Endodermal cell (in vitro differentiated cells): ENCODE measurements around the gene TLNRD1. TPM values are rescaled to one million over a fixed set of nuclear protein-coding genes. Genes with fewer than 3 reads are reported as not detected.

ENCODE experiments used
- DNase-seq: peaks from one replicate; pipeline ENCODE4 v3.0.0-alpha.2; 2017
- H3K27ac ChIP-seq: 2 replicates; pipeline ENCODE4 v1.5.1; 2013; ENCODE audit warnings: mild to moderate bottlenecking, low read depth, low read length, moderate library complexity
- H3K27me3 ChIP-seq: 2 replicates; pipeline ENCODE4 v1.6.1; 2013; ENCODE audit warnings: mild to moderate bottlenecking, low read length, moderate library complexity; ENCODE audit not compliant: insufficient read depth, control insufficient read depth, poor library complexity, severe bottlenecking
- H3K36me3 ChIP-seq: 2 replicates; pipeline ENCODE4 v1.7.0; 2013; ENCODE audit warnings: mild to moderate bottlenecking, low read length, moderate library complexity; ENCODE audit not compliant: control insufficient read depth, insufficient read depth
- H3K4me1 ChIP-seq: one replicate; pipeline ENCODE4 v1.7.0; 2013; ENCODE audit warnings: low read length; ENCODE audit not compliant: control insufficient read depth, insufficient read depth
- H3K4me3 ChIP-seq: 2 replicates; pipeline ENCODE4 v1.5.1; 2013; ENCODE audit warnings: mild to moderate bottlenecking, low read length, moderate library complexity
- H3K9ac ChIP-seq: 2 replicates; pipeline ENCODE4 v1.6.1; 2013; ENCODE audit warnings: mild to moderate bottlenecking, low read length, moderate library complexity; ENCODE audit not compliant: poor library complexity, severe bottlenecking; ENCODE audit errors: extremely low read depth
- H3K9me3 ChIP-seq: 2 replicates; pipeline ENCODE4 v1.6.1; 2013; ENCODE audit warnings: mild to moderate bottlenecking, low read length, moderate library complexity; ENCODE audit not compliant: control insufficient read depth
- H3K27ac Mint-ChIP-seq: 2 replicates; pipeline ENCODE4 v1.8.0; 2020; ENCODE audit warnings: mixed read lengths
- H3K27me3 Mint-ChIP-seq: 2 replicates; pipeline ENCODE4 v1.8.0; 2021; ENCODE audit warnings: mild to moderate bottlenecking, mixed read lengths; ENCODE audit not compliant: insufficient read depth
- H3K36me3 Mint-ChIP-seq: 2 replicates; pipeline ENCODE4 v1.8.0; 2020; ENCODE audit warnings: low read depth, mixed read lengths
- H3K4me1 Mint-ChIP-seq: 2 replicates; pipeline ENCODE4 v1.8.0; 2020; ENCODE audit warnings: mixed read lengths
- H3K4me3 Mint-ChIP-seq: 2 replicates; pipeline ENCODE4 v1.8.0; 2020; ENCODE audit warnings: mild to moderate bottlenecking, moderate library complexity, mixed read lengths
- H3K9me3 Mint-ChIP-seq: 2 replicates; pipeline ENCODE4 v1.8.0; 2020; ENCODE audit warnings: mild to moderate bottlenecking, mixed read lengths
- CTCF ChIP-seq: fragments of 200-600 bp; sonication (generic); conservative IDR thresholded peaks from 2 replicates; pipeline ENCODE4 v1.5.0; 2021; ENCODE audit warnings: antibody characterized with exemption, mild to moderate bottlenecking
- WGBS, 2 experiments: methylation state at CpG; one replicate each; pipeline versions ENCODE4 v1.1.5 to v1.1.7; 2013; ENCODE audit warnings: missing lambda C conversion rate in 2 of 2, mixed read lengths in 1 of 2; ENCODE audit not compliant: insufficient coverage in 1 of 2, insufficient read length in 1 of 2; 5-methylcytosine and 5-hydroxymethylcytosine counted together
- total RNA-seq, 2 donors: library from RNA; stranded (reverse); fragmentation: NEBNext Ultra II Directional in 1 of 2; extraction: Animal tissue kit (Norgen Biotek cat#: 25700) in 1 of 2; gene quantifications; 2 replicates in 1 of 2; 3 replicates in 1 of 2; pipeline ENCODE4 v1.2.1, GENCODE V29; 2021

TLNRD1 gene
- total RNA-seq, 2 donors from 2014 or later = 25.1 to 28.2 TPM

GRCh38 chr15:80966431-80967197 is 34.1 kb upstream of the TLNRD1 start:
- H3K27me3 Mint-ChIP-seq = no peaks in the 10 kb centered on the region
- H3K27me3 ChIP-seq = no peaks in the 10 kb centered on the region
- no peak overlapping the region for H3K4me3 ChIP-seq
- peak overlapping the region; percentile 89 for H3K27ac Mint-ChIP-seq
- WGBS, 2 experiments = 88 to 93% methylated on average over 6 to 8 of the region's 8 CpGs
- H3K4me1 ChIP-seq = peaks cover 13% of the 10 kb centered on the region
- peaks cover 43% of the 10 kb centered on the region for H3K36me3 Mint-ChIP-seq
- peak; percentile 29 for DNase-seq
- H3K4me1 Mint-ChIP-seq = peaks cover 44% of the 10 kb centered on the region
- TF ChIP-seq CTCF = no peak
- H3K9ac ChIP-seq = no peak overlapping the region
- H3K9me3 ChIP-seq = no peaks in the 10 kb centered on the region
- H3K27ac ChIP-seq = no peak overlapping the region
- peaks cover 25% of the 10 kb centered on the region for H3K36me3 ChIP-seq
- H3K9me3 Mint-ChIP-seq = peaks cover 17% of the 10 kb centered on the region
- H3K4me3 Mint-ChIP-seq = no peak overlapping the region

- DNase-seq = peak; percentile 88
- Mint-ChIP-seq H3K36me3 (peaks cover 47% of the 10 kb centered on the region), H3K4me1 (peaks cover 35% of the 10 kb centered on the region), H3K4me3 (no peak overlapping the region), H3K27me3 (no peaks in the 10 kb centered on the region), H3K9me3 (peaks cover 17% of the 10 kb centered on the region), H3K27ac (peak overlapping the region; percentile 89)
- Histone ChIP-seq H3K4me1 (peaks cover 13% of the 10 kb centered on the region), H3K36me3 (peaks cover 25% of the 10 kb centered on the region), H3K9me3 (no peaks in the 10 kb centered on the region), H3K27ac (peak overlapping the region; percentile 49), H3K9ac (no peak overlapping the region), H3K4me3 (no peak overlapping the region), H3K27me3 (no peaks in the 10 kb centered on the region)
- no peak for TF ChIP-seq CTCF
- WGBS, 2 experiments = 67 to 78% methylated on average over 2 to 3 of the region's 3 CpGs
Measured at GRCh38 chr15:80967451-80967850, 33.3 kb upstream of the TLNRD1 start.

GRCh38 chr15:80967991-80968510 is 32.7 kb upstream of the TLNRD1 start:
- Histone ChIP-seq H3K9me3 (no peaks in the 10 kb centered on the region), H3K9ac (no peak overlapping the region), H3K4me3 (no peak overlapping the region), H3K27me3 (no peaks in the 10 kb centered on the region), H3K36me3 (peaks cover 27% of the 10 kb centered on the region), H3K4me1 (peaks cover 13% of the 10 kb centered on the region), H3K27ac (no peak overlapping the region)
- peaks cover 17% of the 10 kb centered on the region for H3K9me3 Mint-ChIP-seq
- DNase-seq = peak; percentile 54
- no peak overlapping the region for H3K4me3 Mint-ChIP-seq
- H3K4me1 Mint-ChIP-seq = peaks cover 32% of the 10 kb centered on the region
- peak overlapping the region; percentile 89 for H3K27ac Mint-ChIP-seq
- peaks cover 48% of the 10 kb centered on the region for H3K36me3 Mint-ChIP-seq
- no peaks in the 10 kb centered on the region for H3K27me3 Mint-ChIP-seq
- 93 to 100% methylated on average over 2 to 4 of the region's 4 CpGs for WGBS, 2 experiments
- no peak for TF ChIP-seq CTCF
